ENCODE results near the gene MARK4.

DNA sequence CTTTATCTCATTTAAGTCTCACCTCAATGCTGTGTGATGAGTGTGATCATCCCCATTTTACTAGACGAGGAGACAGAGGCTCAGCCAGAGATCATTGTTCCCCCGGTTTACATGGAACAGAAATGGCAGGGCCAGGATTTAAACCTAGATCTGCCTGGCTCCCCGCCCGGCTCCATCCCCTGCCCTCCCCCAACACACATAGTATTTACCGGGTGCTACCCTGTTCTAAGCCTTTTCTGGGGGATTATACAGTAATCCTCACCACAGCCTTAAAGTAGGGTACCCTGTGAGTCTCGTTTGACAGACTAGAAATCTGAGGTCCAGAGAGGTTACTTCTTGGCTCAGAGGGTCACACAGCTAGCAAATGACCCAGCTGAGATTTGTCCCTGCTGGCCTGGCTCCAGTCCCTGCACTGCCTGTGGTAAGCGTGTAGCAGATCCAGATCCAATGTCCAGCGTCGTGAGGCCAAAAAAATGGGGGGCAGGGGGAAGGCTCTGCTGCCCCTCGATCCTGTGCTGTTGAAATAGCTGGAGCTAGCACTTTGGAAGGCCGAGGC, 85.7 kb downstream of the MARK4 start:
- TF ChIP-seq, protein P1, sequence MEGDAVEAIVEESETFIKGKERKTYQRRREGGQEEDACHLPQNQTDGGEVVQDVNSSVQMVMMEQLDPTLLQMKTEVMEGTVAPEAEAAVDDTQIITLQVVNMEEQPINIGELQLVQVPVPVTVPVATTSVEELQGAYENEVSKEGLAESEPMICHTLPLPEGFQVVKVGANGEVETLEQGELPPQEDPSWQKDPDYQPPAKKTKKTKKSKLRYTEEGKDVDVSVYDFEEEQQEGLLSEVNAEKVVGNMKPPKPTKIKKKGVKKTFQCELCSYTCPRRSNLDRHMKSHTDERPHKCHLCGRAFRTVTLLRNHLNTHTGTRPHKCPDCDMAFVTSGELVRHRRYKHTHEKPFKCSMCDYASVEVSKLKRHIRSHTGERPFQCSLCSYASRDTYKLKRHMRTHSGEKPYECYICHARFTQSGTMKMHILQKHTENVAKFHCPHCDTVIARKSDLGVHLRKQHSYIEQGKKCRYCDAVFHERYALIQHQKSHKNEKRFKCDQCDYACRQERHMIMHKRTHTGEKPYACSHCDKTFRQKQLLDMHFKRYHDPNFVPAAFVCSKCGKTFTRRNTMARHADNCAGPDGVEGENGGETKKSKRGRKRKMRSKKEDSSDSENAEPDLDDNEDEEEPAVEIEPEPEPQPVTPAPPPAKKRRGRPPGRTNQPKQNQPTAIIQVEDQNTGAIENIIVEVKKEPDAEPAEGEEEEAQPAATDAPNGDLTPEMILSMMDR (IDR thresholded peaks at IDR 0.05; ENCODE audit: insufficient read depth, low read length, poor library complexity, severe bottlenecking), result no peak
- no peak for TF ChIP-seq EZH2phosphoT487 (conservative IDR thresholded peaks at IDR 0.05; ENCODE audit: low read length)

Measured in SU-DHL-6 (cell line).